GM11168 (cell line): ENCODE measurements around the gene CDK17.
"Not testable (repeated sequence)": the region's sequence is repeated elsewhere in the genome, so short reads cannot be mapped to it uniquely, and the experiment has no call there.

Experiments used
- in situ Hi-C: fragments of 300-500 bp; cut with MboI; formaldehyde crosslinking; loops from one replicate; pipeline ENCODE4 v1.12.0; 2022; ENCODE audit warnings: low sequenced_read_pairs; ENCODE audit not compliant: unreplicated experiment

CDK17 gene

DNA sequence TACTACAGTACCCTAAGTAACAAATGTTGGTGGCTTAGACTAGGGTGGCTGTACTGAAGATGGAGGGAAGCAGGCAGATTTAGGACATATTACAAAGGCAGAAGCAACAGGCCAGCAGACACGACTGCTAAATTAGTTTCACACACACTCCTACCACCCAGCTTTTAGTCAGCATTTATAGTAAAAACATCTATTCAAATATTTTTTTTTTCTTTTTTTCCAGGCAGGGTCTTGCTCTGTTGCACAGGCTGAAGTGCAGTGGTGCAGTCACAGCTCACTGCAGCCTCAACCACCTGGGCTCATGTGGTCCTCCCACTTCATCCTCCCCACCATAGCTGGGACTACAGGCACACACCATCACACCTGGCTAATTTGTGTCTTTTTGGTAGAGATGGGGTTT, 72.9 kb downstream of the CDK17 start:
- in situ Hi-C loops = no loop called here

DNA sequence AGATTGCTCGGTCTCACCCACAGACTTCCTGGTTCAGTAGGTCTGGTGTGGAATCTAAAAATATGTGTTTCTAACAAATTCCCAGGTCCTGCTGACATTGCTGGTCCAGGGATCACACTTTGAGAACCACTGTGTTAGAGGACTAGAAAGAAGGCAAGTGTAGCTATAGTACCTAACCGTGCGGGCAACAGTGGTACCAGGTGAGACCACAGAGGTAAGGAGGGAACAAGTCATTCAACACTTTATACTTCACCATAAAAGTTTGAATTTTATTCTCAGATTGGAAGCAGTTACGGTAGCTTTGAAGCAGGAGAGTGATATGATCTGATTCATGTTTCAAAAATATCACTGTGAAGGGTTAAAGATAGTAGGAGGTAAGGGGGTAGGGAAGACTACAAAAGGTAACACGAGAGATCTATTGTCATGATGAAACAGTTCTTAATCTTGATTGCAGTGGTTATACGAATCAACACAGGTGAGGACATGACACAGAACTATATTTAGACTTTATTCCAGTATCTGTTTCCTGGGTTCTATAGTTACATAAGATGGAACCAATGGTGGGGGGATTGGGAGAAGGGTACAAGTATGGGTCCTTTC, 73.5 kb downstream of the CDK17 start:
- in situ Hi-C loops = no loop called here

DNA sequence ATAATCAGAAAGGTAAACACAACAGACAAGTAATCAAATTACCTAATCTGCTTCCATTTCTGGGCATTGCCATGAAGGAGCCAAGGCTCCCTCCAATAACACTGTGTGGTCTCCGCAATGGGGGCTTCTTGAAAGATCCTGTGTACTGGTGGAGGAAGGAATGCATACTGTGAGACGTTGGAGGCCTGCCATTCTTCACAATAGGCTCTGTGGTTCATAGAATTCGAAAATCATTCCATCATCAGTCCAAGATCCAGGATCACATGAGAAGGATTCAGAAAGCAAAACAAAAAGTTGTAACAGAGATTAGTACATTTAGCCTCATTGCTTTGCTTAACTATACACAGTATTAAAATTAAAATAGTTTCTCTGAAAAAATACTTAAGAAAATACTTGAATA, 76.3 kb downstream of the CDK17 start:
- in situ Hi-C loops = no loop called here

DNA sequence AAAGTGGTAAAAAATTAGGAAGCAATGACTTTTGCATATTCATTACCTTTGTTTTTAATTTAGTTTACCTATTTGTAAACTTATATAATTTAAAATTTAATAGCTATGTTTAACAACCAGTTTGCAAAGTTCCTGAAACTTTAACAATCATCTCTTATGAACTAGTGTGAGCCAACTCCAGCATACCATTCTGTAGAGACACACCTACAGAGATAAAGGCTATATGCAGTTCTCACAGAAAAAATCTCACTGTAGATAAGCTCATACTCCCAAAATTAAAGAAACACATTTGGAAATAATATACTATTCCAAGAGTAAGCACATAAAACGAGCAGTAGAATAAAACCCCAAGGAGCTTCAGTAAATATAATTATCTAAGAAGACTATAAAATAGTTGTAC, 77.5 kb downstream of the CDK17 start:
- in situ Hi-C loops = no loop called here

DNA sequence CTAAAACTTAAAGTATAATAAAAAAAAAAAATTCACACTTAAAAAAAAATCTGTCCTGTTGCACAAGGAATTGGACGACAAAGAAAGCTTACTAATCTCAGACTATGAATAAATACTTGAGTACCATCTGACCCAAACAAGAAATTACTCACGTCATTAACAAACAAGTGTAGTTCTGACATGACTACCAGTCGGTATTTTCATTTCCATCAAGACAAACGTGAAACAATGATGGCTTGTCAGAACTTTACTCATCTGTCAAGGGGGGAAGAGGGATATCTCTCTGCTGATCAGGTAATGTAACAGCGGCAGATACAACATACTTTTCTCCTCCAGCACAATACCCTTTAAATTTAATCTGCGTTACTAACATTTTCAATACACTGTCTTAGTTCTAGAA, 78.3 kb downstream of the CDK17 start:
- in situ Hi-C loops = no loop called here

DNA sequence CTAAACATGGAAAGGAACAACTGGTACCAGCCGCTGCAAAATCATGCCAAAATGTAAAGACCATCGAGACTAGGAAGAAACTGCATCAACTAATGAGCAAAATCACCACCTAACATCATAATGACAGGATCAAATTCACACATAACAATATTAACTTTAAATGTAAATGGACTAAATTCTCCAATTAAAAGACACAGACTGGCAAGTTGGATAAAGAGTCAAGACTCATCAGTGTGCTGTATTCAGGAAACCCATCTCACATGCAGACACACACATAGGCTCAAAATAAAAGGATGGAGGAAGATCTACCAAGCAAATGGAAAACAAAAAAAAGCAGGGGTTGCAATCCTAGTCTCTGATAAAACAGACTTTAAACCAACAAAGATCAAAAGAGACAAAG, 82.4 kb downstream of the CDK17 start:
- in situ Hi-C loops = not testable (repeated sequence)

DNA sequence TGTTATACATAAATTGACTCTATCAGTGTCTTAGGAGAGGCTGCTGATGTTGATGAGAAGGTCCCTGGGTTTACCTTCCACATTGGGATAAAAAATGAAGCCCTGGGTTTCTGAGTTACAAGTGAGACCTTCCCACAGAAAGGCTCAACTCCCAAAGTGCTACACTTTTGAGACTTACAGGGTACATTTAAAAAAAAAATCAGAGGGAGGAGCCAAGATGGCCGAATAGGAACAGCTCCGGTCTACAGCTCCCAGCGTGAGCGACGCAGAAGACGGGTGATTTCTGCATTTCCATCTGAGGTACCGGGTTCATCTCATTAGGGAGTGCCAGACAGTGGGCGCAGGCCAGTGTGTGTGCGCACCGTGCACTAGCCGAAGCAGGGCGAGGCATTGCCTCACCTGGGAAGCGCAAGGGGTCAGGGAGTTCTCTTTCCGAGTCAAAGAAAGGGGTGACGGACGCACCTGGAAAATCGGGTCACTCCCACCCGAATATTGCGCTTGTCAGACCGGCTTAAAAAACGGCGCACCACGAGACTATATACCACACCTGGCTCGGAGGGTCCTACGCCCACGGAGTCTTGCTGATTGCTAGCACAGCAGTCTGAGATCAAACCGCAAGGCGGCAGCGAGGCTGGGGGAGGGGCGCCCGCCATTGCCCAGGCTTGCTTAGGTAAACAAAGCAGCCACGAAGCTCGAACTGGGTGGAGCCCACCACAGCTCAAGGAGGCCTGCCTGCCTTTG, 84.3 kb downstream of the CDK17 start:
- in situ Hi-C loops = not testable (repeated sequence)

DNA sequence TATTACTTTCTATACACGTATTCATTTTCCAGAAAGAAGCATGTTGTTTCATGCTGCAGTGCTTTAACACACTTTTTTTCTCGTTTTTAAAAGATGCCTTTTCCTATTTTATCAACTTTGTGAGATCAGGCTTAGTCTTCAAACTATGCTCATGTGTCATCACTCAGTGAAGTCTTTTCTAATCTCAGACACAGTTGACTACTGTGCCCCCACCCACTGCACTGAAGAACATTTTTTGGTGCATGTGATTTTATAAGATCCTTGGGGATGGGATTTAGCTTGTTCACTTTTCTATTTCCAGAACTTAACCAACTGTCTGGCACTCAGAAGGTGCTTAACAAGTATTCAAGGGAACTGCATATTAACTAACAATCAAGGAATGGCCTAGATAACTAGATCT, 85.5 kb downstream of the CDK17 start:
- in situ Hi-C loops = no loop called here

DNA sequence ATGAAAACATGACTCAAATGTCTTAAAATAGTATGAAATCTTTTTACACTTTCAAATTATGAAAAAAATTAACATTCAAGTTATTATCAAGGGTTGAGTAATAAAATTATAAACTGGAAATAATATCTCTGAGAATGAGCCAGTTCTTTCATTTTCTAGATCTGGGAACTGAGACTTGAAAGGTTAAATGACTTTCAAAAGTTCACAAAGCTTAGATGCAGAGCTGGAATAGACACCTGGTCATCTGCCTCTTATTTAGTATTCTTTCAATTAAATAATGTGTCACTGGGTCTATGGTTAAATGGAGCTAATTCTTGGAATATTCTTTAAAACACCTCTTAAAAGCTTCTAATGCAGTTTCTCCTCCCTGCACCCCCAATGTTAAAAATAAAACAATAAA, 86.6 kb downstream of the CDK17 start:
- in situ Hi-C loops = no loop called here

DNA sequence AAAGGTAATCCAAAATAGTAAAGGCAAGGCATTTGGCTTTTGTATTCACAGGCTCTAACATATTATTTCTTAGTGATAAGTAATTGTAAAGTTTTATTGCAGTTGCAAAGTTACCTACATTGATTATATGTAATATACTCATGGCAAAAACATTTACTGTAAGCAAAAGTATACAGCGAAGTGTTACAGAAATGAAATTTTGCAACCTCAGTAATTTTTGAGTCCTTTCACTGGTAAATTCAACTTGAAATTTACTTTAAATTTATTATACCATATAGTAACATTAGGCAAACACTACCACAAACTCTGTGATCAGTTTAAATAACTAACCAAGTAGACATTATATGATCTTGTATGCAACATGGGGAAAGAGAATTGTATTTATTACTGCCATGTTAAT, 89.0 kb downstream of the CDK17 start:
- in situ Hi-C loops = no loop called here

DNA sequence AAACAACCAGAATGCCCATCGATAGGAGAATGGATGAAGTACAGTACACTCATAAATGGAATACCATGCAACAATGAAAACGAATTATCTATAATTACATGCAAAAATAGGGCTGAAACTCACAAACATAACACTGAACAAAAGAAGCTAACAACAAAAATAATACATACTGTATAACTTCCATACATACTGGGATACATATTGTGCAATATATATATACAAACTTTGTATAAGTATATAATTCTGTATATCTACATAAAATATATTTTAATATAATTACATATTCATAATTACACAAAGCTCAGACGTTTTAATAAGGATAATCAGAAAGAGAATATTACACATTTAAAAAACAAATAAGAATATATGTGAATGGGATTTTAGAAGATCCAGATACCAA, 90.2 kb downstream of the CDK17 start:
- in situ Hi-C loops = no loop called here

DNA sequence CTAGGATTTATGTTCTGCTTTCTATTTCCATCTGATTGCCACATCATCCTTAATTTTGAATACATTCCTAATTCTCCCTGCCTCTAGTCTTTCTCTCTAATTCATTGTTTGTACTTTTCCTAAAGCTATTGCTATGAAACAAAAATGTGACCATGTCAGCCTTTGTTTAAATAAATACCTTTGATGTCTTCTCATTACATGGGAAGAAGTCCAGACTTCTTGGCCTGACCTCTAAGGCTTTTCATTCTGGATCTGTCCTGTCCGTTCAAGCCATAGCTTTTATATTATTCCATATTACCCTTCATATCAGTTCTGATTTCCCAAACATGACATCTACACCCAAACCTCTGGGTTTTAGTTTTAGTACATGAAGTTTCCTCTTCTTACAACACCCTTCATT, 91.4 kb downstream of the CDK17 start:
- in situ Hi-C loops = no loop called here

DNA sequence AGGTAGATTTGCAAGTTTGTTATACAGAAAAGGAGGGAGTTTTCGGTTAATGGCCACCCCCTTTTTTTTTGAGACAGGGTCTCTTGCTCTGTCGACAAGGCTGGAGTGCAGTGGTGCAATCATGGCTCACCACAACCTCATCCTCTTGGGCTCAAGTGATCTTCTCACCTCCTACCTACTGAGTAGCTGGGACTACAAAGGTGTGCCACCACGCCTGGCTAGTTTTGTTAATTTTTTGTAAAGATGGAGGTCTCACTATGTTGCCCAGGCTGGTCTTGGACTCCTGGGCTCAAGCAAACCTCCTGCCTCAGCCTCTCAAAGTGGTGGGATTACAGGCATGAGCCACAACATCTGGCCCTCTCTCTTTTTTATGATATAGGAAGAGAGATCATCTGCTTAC, 94.6 kb downstream of the CDK17 start:
- in situ Hi-C loops = no loop called here

DNA sequence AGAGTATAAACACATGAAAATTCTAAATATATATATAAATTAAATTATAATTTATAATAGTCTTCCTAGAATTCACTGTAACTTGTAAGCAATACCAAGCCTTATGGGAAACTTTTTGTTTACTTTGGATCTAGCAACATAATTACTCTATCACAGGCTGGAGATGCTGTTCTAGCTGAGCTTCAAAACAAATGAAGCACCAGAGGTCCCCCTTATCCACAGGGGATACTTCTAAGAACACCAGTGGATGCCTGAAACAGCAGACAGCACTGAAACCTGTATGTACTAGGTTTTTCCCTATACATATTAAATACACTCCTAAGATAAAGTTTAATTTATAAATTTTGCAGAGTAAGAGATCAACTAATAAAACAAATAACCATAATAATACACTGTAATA, 96.6 kb downstream of the CDK17 start:
- in situ Hi-C loops = no loop called here

DNA sequence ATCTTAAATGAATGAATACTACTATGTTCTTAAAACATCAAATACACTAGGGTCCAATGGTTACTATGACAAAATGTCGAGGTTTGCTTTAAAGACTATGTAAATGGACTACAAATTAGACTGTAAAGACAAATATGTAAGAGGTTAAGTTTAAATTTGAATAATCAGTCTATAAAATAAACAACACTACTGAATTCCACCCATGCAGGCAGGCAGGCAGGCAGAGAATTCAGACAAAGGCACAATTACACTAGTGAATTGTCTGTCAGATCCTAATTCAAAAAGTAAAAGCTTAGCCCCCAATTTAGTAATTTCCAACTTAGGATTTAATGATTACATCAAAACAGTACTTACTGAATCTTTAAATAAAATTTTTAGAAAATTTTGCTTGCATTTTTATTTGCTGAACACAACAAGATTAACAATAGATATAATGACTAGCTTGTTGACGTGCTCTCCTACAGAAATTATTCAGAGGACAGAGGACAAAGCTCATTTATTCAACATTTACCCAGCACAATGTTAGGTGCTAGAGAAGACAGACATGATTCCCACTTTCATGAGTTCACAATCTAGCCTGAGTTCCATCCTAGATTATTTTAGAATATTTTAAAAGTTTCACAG, 97.4 kb downstream of the CDK17 start:
- in situ Hi-C loops = no loop called here

DNA sequence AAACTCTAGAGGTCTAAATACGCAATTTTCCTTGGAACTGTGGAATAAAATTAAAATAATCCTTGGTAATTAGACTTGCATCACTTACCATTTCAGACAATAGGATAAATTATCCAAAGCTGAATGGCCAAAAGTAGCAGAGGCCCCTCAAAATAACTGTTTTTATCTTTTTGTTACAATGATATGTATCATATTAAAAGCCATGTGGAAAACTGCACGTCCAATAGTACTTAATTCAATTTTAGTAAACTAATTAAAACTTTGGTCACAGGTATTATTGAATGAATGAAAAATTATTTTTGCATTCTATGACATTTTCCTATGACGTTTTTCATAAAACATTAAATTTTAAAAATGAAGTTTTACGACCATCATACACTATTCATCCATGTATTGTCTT, 98.5 kb downstream of the CDK17 start:
- in situ Hi-C loops = no loop called here

DNA sequence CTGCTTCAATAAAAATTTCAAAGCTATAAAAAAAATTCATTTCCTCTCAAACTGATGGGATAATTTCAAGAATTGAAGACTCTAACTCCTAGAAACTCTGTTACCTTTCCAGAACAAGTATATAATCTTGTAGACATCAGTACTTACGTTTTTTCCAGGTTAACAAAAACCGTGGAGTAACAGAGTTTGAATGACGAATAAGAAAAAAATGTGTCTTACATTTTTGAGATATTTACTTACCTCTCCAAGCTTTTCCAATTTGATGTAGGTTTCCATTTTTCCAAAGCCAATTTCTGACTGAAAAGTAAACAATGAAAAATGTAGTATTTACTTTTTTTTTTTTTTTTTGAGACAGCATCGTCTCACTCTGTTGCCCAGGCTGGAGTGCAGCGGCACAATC, 100.2 kb downstream of the CDK17 start:
- in situ Hi-C loops = no loop called here

DNA sequence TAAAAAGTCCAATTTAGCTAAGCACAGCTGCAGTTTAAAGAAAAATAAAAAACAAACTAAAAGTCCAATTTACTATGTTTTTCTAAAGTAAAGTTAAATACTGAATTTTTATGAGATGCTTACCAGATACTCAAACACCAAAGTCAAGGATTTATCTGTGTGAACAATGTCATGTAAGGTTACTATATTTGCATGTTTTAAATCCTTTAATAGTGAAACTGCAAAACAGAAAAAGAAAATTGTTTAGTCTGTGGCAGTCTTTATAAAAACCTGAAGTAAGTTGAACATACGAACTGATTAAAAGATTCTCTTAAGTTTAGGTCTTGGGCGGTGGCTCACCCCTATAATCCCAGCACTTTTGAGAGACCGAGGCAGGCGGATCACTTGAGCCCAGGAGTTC, 102.7 kb downstream of the CDK17 start:
- in situ Hi-C loops = no loop called here

DNA sequence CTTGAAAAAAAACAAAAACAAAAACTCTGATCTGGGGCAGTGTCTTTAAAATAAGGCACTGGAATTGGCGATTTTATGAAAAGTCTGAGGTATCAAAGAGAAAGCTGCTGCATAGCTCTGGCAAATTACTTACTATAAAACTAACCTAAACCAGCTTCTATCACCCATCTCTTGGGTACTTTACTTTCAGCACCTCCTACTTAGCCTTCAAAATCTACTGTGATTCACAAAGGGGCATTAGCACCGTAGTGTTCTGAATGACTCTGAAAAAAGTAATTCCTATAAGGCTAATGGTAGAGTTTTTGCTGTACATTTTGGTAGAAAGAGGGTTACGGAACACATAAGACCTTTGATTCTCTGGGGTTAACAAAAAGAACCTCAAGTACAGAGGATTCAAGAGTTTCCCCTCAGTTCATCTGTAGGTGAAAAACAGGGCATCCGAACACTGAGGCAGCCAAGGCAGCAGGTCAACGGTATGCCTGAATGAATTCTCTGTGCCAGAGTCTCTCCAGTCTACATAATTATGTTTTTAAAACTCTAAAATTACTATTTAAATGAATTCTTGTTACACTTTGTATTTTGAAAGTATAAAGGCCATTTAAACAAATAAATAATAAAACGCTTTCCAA, 104.6 kb downstream of the CDK17 start:
- in situ Hi-C loops = no loop called here

DNA sequence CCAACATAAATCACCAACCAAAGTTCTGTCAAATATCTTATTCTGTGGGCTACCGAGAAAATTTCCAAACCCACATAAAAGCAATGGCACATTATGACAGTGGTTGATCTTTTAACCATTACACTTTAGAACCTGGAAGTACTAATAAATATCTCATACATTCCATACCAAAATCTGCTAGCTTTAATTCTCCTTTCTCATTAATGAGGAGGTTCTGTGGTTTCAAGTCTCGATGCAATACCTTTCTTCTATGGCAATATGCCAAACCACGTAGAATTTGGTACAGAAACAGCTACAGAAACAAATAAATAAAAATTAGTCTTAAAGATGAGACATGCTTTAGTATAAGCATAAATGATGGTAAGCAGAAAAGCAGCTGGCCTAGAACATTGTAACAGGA, 105.4 kb downstream of the CDK17 start:
- in situ Hi-C loops = no loop called here

DNA sequence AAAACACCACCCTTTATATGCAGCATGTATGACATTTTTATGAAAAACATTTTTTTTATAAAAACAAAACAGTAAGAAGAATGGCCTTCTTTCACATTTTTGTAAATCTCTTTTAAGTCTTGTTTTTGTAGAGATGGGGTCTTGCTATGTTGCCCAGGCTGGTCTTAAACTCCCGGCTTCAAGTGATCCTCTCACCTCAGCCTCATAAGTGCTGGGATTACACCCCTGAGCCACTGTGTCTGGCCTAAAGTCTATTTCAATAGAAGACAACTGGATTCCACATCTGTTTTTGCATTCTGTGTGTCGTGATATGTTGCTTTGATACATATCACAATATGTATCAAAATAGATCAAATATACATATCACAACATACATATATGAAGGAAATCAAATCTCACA, 107.1 kb downstream of the CDK17 start:
- in situ Hi-C loops = no loop called here
